DOHH2 (cell line): ENCODE measurements around the gene FBXO2.
A peak's percentile ranks its signal among the peaks of the same experiment; 100 is the strongest.

Experiments used
- H3F3A ChIP-seq: fragments of 200-600 bp; sonication (generic), shearing (Covaris generic); 2 replicates; pipeline ENCODE4 v1.6.0; 2016; ENCODE audit warnings: antibody characterized with exemption, mild to moderate bottlenecking; ENCODE audit not compliant: control insufficient read depth, insufficient read depth
- H3K27ac ChIP-seq: fragments of 200-600 bp; sonication (generic); 2 replicates; pipeline ENCODE4 v1.5.1; 2014; ENCODE audit warnings: low read depth, mild to moderate bottlenecking, low read length, moderate library complexity
- H3K27me3 ChIP-seq: fragments of 200-600 bp; sonication (generic); 2 replicates; pipeline ENCODE4 v1.6.1; 2014; ENCODE audit warnings: mild to moderate bottlenecking, low read length, mixed read lengths; ENCODE audit not compliant: control insufficient read depth
- H3K36me3 ChIP-seq: fragments of 200-600 bp; sonication (generic); 2 replicates; pipeline ENCODE4 v1.6.1; 2014; ENCODE audit warnings: mild to moderate bottlenecking, low read length, moderate library complexity, mixed read lengths; ENCODE audit not compliant: control insufficient read depth
- H3K4me1 ChIP-seq: fragments of 200-600 bp; sonication (generic); 2 replicates; pipeline ENCODE4 v1.6.1; 2014; ENCODE audit warnings: mild to moderate bottlenecking, low read length, mixed read lengths; ENCODE audit not compliant: control insufficient read depth
- H3K4me2 ChIP-seq: fragments of 200-600 bp; sonication (generic); 2 replicates; pipeline ENCODE4 v1.6.0; 2014; ENCODE audit warnings: mild to moderate bottlenecking, low read length, moderate library complexity
- H3K4me3 ChIP-seq: fragments of 200-600 bp; sonication (generic); 2 replicates; pipeline ENCODE4 v1.5.1; 2014; ENCODE audit warnings: mild to moderate bottlenecking, low read length, mixed read lengths
- H3K79me2 ChIP-seq: fragments of 200-600 bp; sonication (generic); 2 replicates; pipeline ENCODE4 v1.6.1; 2014; ENCODE audit warnings: mild to moderate bottlenecking, low read length, mixed read lengths; ENCODE audit not compliant: control insufficient read depth
- H3K9me2 ChIP-seq: fragments of 200-600 bp; sonication (generic); replicated peaks from 2 replicates; pipeline ENCODE4 v1.6.1; 2014; ENCODE audit warnings: mild to moderate bottlenecking, low read length, mixed read lengths; ENCODE audit not compliant: control insufficient read depth
- H3K9me3 ChIP-seq: fragments of 200-600 bp; sonication (generic); 2 replicates; pipeline ENCODE4 v1.6.1; 2014; ENCODE audit warnings: antibody characterized with exemption, low read length, mixed read lengths; ENCODE audit not compliant: control insufficient read depth, insufficient read depth
- H4K20me1 ChIP-seq: fragments of 200-600 bp; sonication (generic); 2 replicates; pipeline ENCODE4 v1.6.0; 2014; ENCODE audit warnings: low read depth, mild to moderate bottlenecking, antibody characterized with exemption, low read length, moderate library complexity; ENCODE audit not compliant: control insufficient read depth, insufficient read depth
- CTCF ChIP-seq: fragments of 200-600 bp; sonication (generic); IDR thresholded peaks from one replicate; pipeline ENCODE4 v1.5.1; 2014; ENCODE audit warnings: antibody characterized with exemption, mild to moderate bottlenecking, low read depth, low read length; ENCODE audit not compliant: poor library complexity, severe bottlenecking
- EZH2phosphoT487 ChIP-seq: fragments of 200-600 bp; sonication (generic); IDR thresholded peaks from 2 replicates; pipeline ENCODE4 v1.6.1; 2017; ENCODE audit warnings: borderline replicate concordance, mild to moderate bottlenecking, antibody characterized with exemption, low read length, moderate library complexity, mixed read lengths

The FBXO2 gene

GRCh38 chr1:11657654-11658053 lies 3.4 kb upstream of the FBXO2 start:
- Histone ChIP-seq H3K27ac (no peak overlapping the region), H3K4me2 (no peak overlapping the region), H3K36me3 (no peaks in the 10 kb centered on the region; the same call in 1 of the 2 replicates), H3K9me3 (no peaks in the 10 kb centered on the region), H3K9me2 (no peaks in the 10 kb centered on the region), H3F3A (peaks cover 4% of the 10 kb centered on the region; the same call in 1 of the 2 replicates), H4K20me1 (no peaks in the 10 kb centered on the region), H3K27me3 (peaks cover 7% of the 10 kb centered on the region), H3K4me1 (peaks cover 13% of the 10 kb centered on the region), H3K79me2 (no peaks in the 10 kb centered on the region), H3K4me3 (no peak overlapping the region)
- TF ChIP-seq EZH2phosphoT487 (no peak), CTCF (no peak)

DNA sequence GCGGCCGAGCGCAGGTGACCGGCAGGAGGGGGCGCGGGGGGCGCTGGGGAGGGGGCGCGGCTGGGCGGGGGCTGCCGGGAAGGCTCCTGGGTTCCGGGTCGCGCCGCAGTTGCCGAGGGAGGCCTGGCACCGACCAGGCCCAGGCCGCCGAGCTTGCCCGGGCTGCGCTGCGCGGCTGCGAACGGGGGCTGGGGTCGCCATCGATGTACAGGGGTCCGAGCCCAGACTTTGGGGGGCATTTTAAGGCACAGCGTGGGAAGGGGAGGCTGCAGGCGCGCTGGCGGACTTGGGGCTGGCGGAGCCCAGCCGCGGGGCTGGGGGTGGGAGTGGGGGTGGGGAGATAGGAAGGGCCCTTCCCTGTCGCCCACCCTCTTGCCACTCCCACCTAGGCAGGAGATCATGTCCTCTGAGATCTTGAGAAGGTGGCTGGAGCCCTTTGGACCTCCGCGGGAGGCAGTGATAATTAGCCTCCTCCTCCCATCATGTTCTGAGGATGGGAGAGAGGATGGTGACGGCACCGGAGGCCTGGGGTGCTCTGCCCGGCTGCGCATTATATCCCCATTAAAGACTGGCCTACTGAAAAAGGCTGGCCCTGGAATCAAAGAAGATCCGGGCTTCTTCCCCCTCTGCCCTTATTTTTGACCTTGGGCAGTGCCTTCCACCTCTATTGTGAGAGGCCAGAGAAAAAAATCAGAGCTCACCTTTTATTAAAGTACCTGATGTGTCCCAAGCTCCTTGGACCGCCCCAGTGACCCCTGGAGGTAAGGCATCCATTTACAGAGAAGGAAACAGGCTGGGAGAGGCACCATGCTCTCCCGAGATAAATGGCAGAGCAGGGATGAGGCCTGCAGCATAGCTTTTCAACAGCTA lies 945 bp upstream of the FBXO2 start:
- no peaks in the 10 kb centered on the region for H3K9me3 ChIP-seq
- no peaks in the 10 kb centered on the region for H3K9me2 ChIP-seq
- no peak overlapping the region for H3K27ac ChIP-seq
- H4K20me1 ChIP-seq: no peaks in the 10 kb centered on the region
- peaks cover 20% of the 10 kb centered on the region for H3K4me1 ChIP-seq
- H3K79me2 ChIP-seq: no peaks in the 10 kb centered on the region
- TF ChIP-seq EZH2phosphoT487: no peak
- no peak for TF ChIP-seq CTCF
- peak overlapping the region; percentile 68 for H3K4me2 ChIP-seq
- H3F3A ChIP-seq: peaks cover 11% of the 10 kb centered on the region
- peak overlapping the region; percentile 75 for H3K4me3 ChIP-seq
- H3K27me3 ChIP-seq: peaks cover 14% of the 10 kb centered on the region
- no peaks in the 10 kb centered on the region; the same call in 1 of the 2 replicates for H3K36me3 ChIP-seq

DNA sequence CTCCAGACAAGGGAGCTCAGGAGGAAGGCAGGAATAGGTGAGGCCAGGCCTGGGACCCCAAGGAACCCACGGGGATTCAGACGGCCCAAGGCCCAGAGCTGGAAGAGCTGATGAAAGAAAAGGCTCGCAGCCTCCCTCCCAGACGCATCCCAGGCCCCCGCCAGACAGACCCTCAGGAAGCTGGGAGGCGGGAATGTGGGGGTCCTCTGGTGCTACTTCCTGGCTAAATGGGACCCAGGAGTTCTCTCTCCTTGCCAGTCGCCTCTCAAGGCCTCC lies 430 bp downstream of the FBXO2 start:
- Histone ChIP-seq H3K9me3 (no peaks in the 10 kb centered on the region), H3K79me2 (no peaks in the 10 kb centered on the region), H3K27ac (no peak overlapping the region), H3K4me3 (peak overlapping the region; percentile 71), H3K9me2 (no peaks in the 10 kb centered on the region), H3F3A (peaks cover 11% of the 10 kb centered on the region), H3K4me1 (peaks cover 24% of the 10 kb centered on the region), H4K20me1 (no peaks in the 10 kb centered on the region), H3K36me3 (no peaks in the 10 kb centered on the region; the same call in 1 of the 2 replicates), H3K4me2 (peak overlapping the region; percentile 82), H3K27me3 (peaks cover 18% of the 10 kb centered on the region)
- TF ChIP-seq EZH2phosphoT487 (no peak), CTCF (no peak)
